Astrocyte (in vitro differentiated cells and primary cell): Measurements from ENCODE around the gene DRC1.

Experiments
- CTCF ChIP-seq: IDR thresholded peaks from 2 replicates; pipeline ENCODE4 v1.5.1; 2011; ENCODE audit warnings: low read depth, mild to moderate bottlenecking, inconsistent platforms, low read length, moderate library complexity; ENCODE audit not compliant: insufficient read depth
- EZH2 ChIP-seq: IDR thresholded peaks from 2 replicates; pipeline ENCODE4 v1.6.1; 2012; ENCODE audit warnings: mild to moderate bottlenecking, low read length, inconsistent platforms; ENCODE audit not compliant: insufficient read depth

DNA sequence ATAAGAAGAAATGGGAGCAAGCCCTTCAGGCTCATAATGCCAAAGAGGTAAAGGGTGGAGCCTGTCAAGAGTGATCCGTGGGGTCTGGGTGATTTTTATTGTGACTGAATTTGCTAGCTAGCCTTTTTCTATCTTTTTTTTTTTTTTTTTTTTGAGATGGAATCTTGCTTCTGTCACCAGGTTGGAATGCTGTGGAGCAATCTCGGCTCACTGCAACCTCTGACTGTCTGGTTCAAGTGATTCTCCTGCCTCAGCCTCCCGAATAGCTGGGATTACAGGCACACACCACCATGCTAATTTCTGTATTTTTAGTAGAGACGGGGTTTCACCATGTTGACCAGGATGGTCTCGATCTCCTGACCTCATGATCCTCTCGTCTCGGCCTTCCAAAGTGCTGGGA lies 29.1 kb downstream of the DRC1 start:
- no peak for TF ChIP-seq CTCF
- TF ChIP-seq EZH2 = no peak
